ENCODE measurements around the gene HMGB4. TPM values are rescaled to one million over a fixed set of nuclear protein-coding genes. Genes with fewer than 3 reads are reported as not detected.

Gene HMGB4
- total and polyA plus RNA-seq, 2 donors (not counting 3 experiments of a cell fraction or from before 2014, with no cell fraction given), result not detected

GRCh38 chr1:33897092-33897725 lies 33.3 kb downstream of the HMGB4 start:
- no TSS peak for BruUV-seq (replicated peaks)
- TF ChIP-seq JUN (IDR thresholded peaks at IDR 0.05; ENCODE audit: borderline replicate concordance, insufficient read depth, insufficient read length, low read depth) (no peak), FOS (IDR thresholded peaks at IDR 0.05; ENCODE audit: borderline replicate concordance, insufficient read depth, low read length) (no peak), EZH2 (IDR thresholded peaks at IDR 0.05; ENCODE audit: borderline replicate concordance, low read depth, low read length, severe bottlenecking) (no peak), MYC (IDR thresholded peaks at IDR 0.05; ENCODE audit: low read depth, low read length) (no peak), POLR2A (IDR thresholded peaks at IDR 0.05; ENCODE audit: low read depth, low read length) (no peak), POLR2AphosphoS5 (IDR thresholded peaks at IDR 0.05; ENCODE audit: insufficient read depth, low read depth, low read length) (no peak), CTCF (IDR thresholded peaks at IDR 0.05; ENCODE audit: extremely low read depth in 1 of 2, insufficient read depth in 1 of 2, low read depth in 1 of 2, low read length in 2 of 2) (no peak), MAX (IDR thresholded peaks at IDR 0.05; ENCODE audit: insufficient read depth, insufficient read length) (no peak), GATA2 (IDR thresholded peaks at IDR 0.05; ENCODE audit: insufficient read depth, insufficient read length, low read depth, low read length) (no peak)
- Histone ChIP-seq H4K20me1 (replicated peaks; ENCODE audit: control insufficient read depth, extremely low read depth, insufficient read depth, low read length) (no peaks in the 10 kb centered on the region), H2AFZ (ENCODE audit: low read depth, low read length) (no peak overlapping the region), H3K9me1 (replicated peaks; ENCODE audit: control insufficient read depth, extremely low read depth, insufficient read depth, low read length) (no peaks in the 10 kb centered on the region), H3K9ac (replicated peaks; ENCODE audit: extremely low read depth, insufficient read depth, low read length) (no peak overlapping the region), H3K27me3 (ENCODE audit: control insufficient read depth in 2 of 2, insufficient read depth in 2 of 2, low read length in 2 of 2) (no peaks in the 10 kb centered on the region), H3K36me3 (ENCODE audit: control insufficient read depth in 2 of 2, extremely low read depth in 1 of 2, insufficient read depth in 2 of 2, low read length in 2 of 2) (no peaks in the 10 kb centered on the region), H3K4me3 (replicated peaks in 1 of 3; ENCODE audit: insufficient read depth in 1 of 3, low read depth in 1 of 3, low read length in 3 of 3) (no peak overlapping the region), H3K79me2 (ENCODE audit: control insufficient read depth, insufficient read depth, low read length) (no peaks in the 10 kb centered on the region), H3K9me3 (replicated peaks; ENCODE audit: control insufficient read depth, insufficient read depth, low read length) (peaks cover 4% of the 10 kb centered on the region), H3K4me2 (ENCODE audit: insufficient read depth, low read length) (no peak overlapping the region), H3K4me1 (ENCODE audit: control insufficient read depth, extremely low read depth, insufficient read depth, low read length) (no peaks in the 10 kb centered on the region), H3K27ac (ENCODE audit: insufficient read depth, low read depth, low read length) (no peak overlapping the region)
- dilution Hi-C loops (cut with MboI; ENCODE audit: extremely low pct_ligation_motif_present, low sequenced_read_pairs) (no loop called here), intact Hi-C loops (cut with micrococcal nuclease) (no loop called here)
- ChIA-PET POLR2A (no interaction called here), CTCF (no interaction called here)
- DNase-seq (ENCODE audit: low read depth, low spot score) (no peak), FAIRE-seq (no peak)
